HepG2 (cell line): ENCODE data around the gene ABCB8. TPM values are rescaled to one million over a fixed set of nuclear protein-coding genes. Genes with fewer than 3 reads are reported as not detected.

Experiments used
- AGO1 ChIP-seq: fragments of 200-400 bp; formaldehyde crosslinking; IDR thresholded peaks from 2 replicates; pipeline ENCODE4 v1.6.1; 2017; ENCODE audit warnings: mild to moderate bottlenecking, low read depth, low read length, moderate library complexity; ENCODE audit not compliant: poor library complexity, severe bottlenecking
- ELF1 ChIP-seq: sonication (generic); formaldehyde crosslinking; IDR thresholded peaks from 2 replicates; pipeline ENCODE4 v1.4.0; 2020; ENCODE audit warnings: missing genetic modification reagents
- HNRNPH1 ChIP-seq: fragments of 200-400 bp; formaldehyde crosslinking; optimal IDR thresholded peaks from 2 replicates; pipeline ENCODE3; 2017; ENCODE audit warnings: mild to moderate bottlenecking, low read depth, low read length
- HOXA3 ChIP-seq: sonication (generic); formaldehyde crosslinking; IDR thresholded peaks from 2 replicates; pipeline ENCODE4 v1.5.0; 2020; ENCODE audit warnings: missing genetic modification reagents
- HOXA7 ChIP-seq: sonication (generic); formaldehyde crosslinking; IDR thresholded peaks from 2 replicates; pipeline ENCODE4 v1.8.1; 2022; ENCODE audit warnings: mild to moderate bottlenecking, missing genetic modification reagents, moderate library complexity
- JARID2 ChIP-seq: sonication (generic); formaldehyde crosslinking; IDR thresholded peaks from 2 replicates; pipeline ENCODE4 v1.8.1; 2023; ENCODE audit warnings: missing genetic modification reagents, inconsistent platforms; ENCODE audit not compliant: insufficient replicate concordance
- NONO ChIP-seq, 2 experiments: fragments of 450-650 bp in 1 of 2; sonication (generic) in 1 of 2; formaldehyde crosslinking in 1 of 2; IDR thresholded peaks in 1 of 2; conservative IDR thresholded peaks in 1 of 2; 2 replicates each; pipeline versions ENCODE4 v1.6.1 to v1.8.0; 2017 to 2022; ENCODE audit warnings: mild to moderate bottlenecking in 1 of 2, missing genetic modification reagents in 1 of 2, moderate library complexity in 1 of 2
- SNAPC2 ChIP-seq: sonication (generic); formaldehyde crosslinking; IDR thresholded peaks from 2 replicates; pipeline ENCODE4 v1.8.1; 2022; ENCODE audit warnings: mild to moderate bottlenecking, missing genetic modification reagents
- TBL1XR1 ChIP-seq: fragments of 150-350 bp; IDR thresholded peaks from 2 replicates; pipeline ENCODE4 v1.6.1; 2014; ENCODE audit warnings: borderline replicate concordance, low read length; ENCODE audit not compliant: partially characterized antibody
- TCF7 ChIP-seq: sonication (generic); IDR thresholded peaks from 2 replicates; pipeline ENCODE4 v1.6.1; 2016; ENCODE audit warnings: antibody characterized with exemption, low read depth
- ZBTB20 ChIP-seq: sonication (generic); formaldehyde crosslinking; IDR thresholded peaks from 2 replicates; pipeline ENCODE4 v1.8.1; 2023; ENCODE audit warnings: missing genetic modification reagents, low read depth, mild to moderate bottlenecking, borderline replicate concordance
- ZMYM4 ChIP-seq: sonication (generic); formaldehyde crosslinking; IDR thresholded peaks from 2 replicates; pipeline ENCODE4 v1.8.1; 2023; ENCODE audit warnings: mild to moderate bottlenecking, missing genetic modification reagents
- ZNF264 ChIP-seq: sonication (generic); formaldehyde crosslinking; IDR thresholded peaks from 2 replicates; pipeline ENCODE4 v1.4.0; 2020; ENCODE audit warnings: missing genetic modification reagents
- ZNF274 ChIP-seq: sonication (generic); formaldehyde crosslinking; IDR thresholded peaks from 2 replicates; pipeline ENCODE4 v1.5.1; 2020; ENCODE audit warnings: mild to moderate bottlenecking, missing genetic modification reagents
- ZNF337 ChIP-seq: sonication (generic); formaldehyde crosslinking; IDR thresholded peaks from 2 replicates; pipeline ENCODE4 v1.5.1; 2020; ENCODE audit warnings: missing genetic modification reagents, low read depth, mild to moderate bottlenecking, borderline replicate concordance
- ZNF430 ChIP-seq: sonication (generic); formaldehyde crosslinking; IDR thresholded peaks from 2 replicates; pipeline ENCODE4 v1.9.0; 2021; ENCODE audit warnings: mild to moderate bottlenecking, missing genetic modification reagents
- ZNF619 ChIP-seq: sonication (generic); formaldehyde crosslinking; IDR thresholded peaks from 2 replicates; pipeline ENCODE4 v1.4.0; 2020; ENCODE audit warnings: mild to moderate bottlenecking, missing genetic modification reagents
- ZNF772 ChIP-seq: sonication (generic); formaldehyde crosslinking; IDR thresholded peaks from 2 replicates; pipeline ENCODE4 v1.5.0; 2020; ENCODE audit warnings: mild to moderate bottlenecking, missing genetic modification reagents
- ZNF839 ChIP-seq: sonication (generic); formaldehyde crosslinking; IDR thresholded peaks from 2 replicates; pipeline ENCODE4 v1.4.0; 2020; ENCODE audit warnings: missing genetic modification reagents, mild to moderate bottlenecking, borderline replicate concordance
- polyA plus RNA-seq, 8 experiments: library from polyadenylated mRNA; depleted of rRNA in 3 of 8; stranded (reverse) in 7 of 8; unstranded in 1 of 8; fragments of >200 nt; fragmentation: Illumina TruSeq in 4 of 8; extraction: Trizol in 4 of 8; gene quantifications; 2 replicates each; pipeline versions ENCODE4 v1.2.1 to v1.2.3, GENCODE V29; 2011 to 2016; ENCODE audit warnings: low read depth in 4 of 8, missing spikeins in 1 of 8, mixed read lengths in 1 of 8; ENCODE audit not compliant: insufficient read depth in 1 of 8
- total RNA-seq, 5 experiments: library from RNA; depleted of rRNA; stranded (reverse); fragments of >200 nt; fragmentation: Illumina TruSeq; extraction: Trizol; gene quantifications; 2 replicates each; pipeline ENCODE4 v1.2.3, GENCODE V29; 2016; ENCODE audit warnings: low read depth in 1 of 5
- TF ChIP-seq, protein P1 (sequence below): sonication (generic); formaldehyde crosslinking; IDR thresholded peaks from 2 replicates; pipeline ENCODE4 v1.5.0; 2020; ENCODE audit warnings: mild to moderate bottlenecking, missing genetic modification reagents
- TF ChIP-seq, protein P2 (sequence below): sonication (generic); formaldehyde crosslinking; IDR thresholded peaks from 2 replicates; pipeline ENCODE4 v1.5.0; 2020; ENCODE audit warnings: missing genetic modification reagents, mild to moderate bottlenecking, borderline replicate concordance
- TF ChIP-seq, protein P3 (sequence below): sonication (generic); formaldehyde crosslinking; IDR thresholded peaks from 2 replicates; pipeline ENCODE4 v1.4.0; 2020; ENCODE audit warnings: mild to moderate bottlenecking, missing genetic modification reagents
- TF ChIP-seq, protein P4 (sequence below): sonication (generic); formaldehyde crosslinking; IDR thresholded peaks from 2 replicates; pipeline ENCODE4 v1.4.0; 2020; ENCODE audit warnings: missing genetic modification reagents

Gene ABCB8
- total and polyA plus RNA-seq, 2 of the 13 experiments (the other 11 are each of a cell fraction or from before 2014, with no cell fraction given), result 6.6 to 16.7 TPM

DNA sequence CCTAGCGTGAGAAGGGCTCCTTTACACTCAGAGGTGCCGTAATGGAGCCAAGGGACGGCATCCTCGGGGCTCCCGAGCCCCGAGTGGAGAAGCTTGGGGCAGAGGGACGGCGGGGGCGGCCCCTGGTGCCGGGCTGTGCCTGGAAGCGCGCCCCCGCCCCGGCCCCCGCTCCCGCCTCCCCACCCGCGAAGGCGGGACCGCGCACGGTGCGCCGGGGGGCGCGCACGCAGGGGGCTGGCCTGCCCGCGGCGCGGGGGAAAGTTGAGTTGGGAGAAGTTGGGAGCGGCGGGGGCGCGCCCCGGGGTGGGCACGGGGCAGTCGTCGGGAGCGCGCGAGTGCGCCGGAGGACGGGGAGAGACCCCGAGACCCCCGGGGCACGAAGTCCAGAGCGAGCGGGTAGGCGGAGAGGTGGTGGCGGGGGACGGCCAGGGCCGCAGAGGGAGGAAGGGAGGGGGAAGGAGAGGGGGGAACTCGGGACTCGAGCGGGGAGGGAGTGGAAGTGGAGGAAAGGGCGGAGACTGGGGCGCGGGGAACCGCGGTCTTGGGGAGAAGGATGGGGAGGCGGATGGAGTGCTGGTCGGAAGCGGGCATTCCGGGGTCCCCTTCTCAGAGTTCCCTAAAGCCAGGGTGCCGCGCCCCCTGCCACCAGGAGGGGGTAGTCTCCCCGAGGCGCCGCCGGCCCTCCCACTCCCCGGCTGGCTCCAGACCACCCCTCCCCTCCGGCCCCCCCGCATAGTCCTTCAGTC is 31.3 kb downstream of the ABCB8 start, which contains the start of gene SLC4A2 (continued):
- TF ChIP-seq NONO (IDR thresholded peaks at IDR 0.05) (no peak), NONO (CRISPR knock-in tag; conservative IDR thresholded peaks at IDR 0.05) (no peak; the same call in 1 of the 2 replicates), TCF7 (no peak), ELF1 (CRISPR knock-in tag) (no peak), HOXA7 (CRISPR knock-in tag) (no peak), ZNF337 (CRISPR knock-in tag) (no peak), ZNF619 (CRISPR knock-in tag) (no peak), AGO1 (no peak), ZBTB20 (CRISPR knock-in tag) (no peak), TBL1XR1 (no peak), SNAPC2 (CRISPR knock-in tag) (no peak), ZMYM4 (CRISPR knock-in tag) (no peak), JARID2 (CRISPR knock-in tag) (no peak), ZNF772 (CRISPR knock-in tag) (no peak), ZNF839 (CRISPR knock-in tag) (no peak), HOXA3 (CRISPR knock-in tag) (no peak; the same call in 1 of the 2 replicates), HNRNPH1 (no peak), ZNF430 (peak; percentile 59; the same call in 1 of the 2 replicates), ZNF274 (CRISPR knock-in tag) (no peak), ZNF264 (CRISPR knock-in tag) (no peak)
- TF ChIP-seq, protein P1, sequence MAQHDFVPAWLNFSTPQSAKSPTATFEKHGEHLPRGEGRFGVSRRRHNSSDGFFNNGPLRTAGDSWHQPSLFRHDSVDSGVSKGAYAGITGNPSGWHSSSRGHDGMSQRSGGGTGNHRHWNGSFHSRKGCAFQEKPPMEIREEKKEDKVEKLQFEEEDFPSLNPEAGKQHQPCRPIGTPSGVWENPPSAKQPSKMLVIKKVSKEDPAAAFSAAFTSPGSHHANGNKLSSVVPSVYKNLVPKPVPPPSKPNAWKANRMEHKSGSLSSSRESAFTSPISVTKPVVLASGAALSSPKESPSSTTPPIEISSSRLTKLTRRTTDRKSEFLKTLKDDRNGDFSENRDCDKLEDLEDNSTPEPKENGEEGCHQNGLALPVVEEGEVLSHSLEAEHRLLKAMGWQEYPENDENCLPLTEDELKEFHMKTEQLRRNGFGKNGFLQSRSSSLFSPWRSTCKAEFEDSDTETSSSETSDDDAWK (CRISPR knock-in tag), result no peak
- TF ChIP-seq, protein P2, sequence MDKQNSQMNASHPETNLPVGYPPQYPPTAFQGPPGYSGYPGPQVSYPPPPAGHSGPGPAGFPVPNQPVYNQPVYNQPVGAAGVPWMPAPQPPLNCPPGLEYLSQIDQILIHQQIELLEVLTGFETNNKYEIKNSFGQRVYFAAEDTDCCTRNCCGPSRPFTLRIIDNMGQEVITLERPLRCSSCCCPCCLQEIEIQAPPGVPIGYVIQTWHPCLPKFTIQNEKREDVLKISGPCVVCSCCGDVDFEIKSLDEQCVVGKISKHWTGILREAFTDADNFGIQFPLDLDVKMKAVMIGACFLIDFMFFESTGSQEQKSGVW, result no peak
- TF ChIP-seq, protein P3, sequence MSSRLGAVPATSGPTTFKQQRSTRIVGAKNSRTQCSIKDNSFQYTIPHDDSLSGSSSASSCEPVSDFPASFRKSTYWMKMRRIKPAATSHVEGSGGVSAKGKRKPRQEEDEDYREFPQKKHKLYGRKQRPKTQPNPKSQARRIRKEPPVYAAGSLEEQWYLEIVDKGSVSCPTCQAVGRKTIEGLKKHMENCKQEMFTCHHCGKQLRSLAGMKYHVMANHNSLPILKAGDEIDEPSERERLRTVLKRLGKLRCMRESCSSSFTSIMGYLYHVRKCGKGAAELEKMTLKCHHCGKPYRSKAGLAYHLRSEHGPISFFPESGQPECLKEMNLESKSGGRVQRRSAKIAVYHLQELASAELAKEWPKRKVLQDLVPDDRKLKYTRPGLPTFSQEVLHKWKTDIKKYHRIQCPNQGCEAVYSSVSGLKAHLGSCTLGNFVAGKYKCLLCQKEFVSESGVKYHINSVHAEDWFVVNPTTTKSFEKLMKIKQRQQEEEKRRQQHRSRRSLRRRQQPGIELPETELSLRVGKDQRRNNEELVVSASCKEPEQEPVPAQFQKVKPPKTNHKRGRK (CRISPR knock-in tag), result no peak
- TF ChIP-seq, protein P4, sequence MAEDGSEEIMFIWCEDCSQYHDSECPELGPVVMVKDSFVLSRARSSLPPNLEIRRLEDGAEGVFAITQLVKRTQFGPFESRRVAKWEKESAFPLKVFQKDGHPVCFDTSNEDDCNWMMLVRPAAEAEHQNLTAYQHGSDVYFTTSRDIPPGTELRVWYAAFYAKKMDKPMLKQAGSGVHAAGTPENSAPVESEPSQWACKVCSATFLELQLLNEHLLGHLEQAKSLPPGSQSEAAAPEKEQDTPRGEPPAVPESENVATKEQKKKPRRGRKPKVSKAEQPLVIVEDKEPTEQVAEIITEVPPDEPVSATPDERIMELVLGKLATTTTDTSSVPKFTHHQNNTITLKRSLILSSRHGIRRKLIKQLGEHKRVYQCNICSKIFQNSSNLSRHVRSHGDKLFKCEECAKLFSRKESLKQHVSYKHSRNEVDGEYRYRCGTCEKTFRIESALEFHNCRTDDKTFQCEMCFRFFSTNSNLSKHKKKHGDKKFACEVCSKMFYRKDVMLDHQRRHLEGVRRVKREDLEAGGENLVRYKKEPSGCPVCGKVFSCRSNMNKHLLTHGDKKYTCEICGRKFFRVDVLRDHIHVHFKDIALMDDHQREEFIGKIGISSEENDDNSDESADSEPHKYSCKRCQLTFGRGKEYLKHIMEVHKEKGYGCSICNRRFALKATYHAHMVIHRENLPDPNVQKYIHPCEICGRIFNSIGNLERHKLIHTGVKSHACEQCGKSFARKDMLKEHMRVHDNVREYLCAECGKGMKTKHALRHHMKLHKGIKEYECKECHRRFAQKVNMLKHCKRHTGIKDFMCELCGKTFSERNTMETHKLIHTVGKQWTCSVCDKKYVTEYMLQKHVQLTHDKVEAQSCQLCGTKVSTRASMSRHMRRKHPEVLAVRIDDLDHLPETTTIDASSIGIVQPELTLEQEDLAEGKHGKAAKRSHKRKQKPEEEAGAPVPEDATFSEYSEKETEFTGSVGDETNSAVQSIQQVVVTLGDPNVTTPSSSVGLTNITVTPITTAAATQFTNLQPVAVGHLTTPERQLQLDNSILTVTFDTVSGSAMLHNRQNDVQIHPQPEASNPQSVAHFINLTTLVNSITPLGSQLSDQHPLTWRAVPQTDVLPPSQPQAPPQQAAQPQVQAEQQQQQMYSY (CRISPR knock-in tag), result no peak
